Upper lobe of right lung (tissue), 1 donor: ENCODE results near the gene VMAC. TPM values are rescaled to one million over a fixed set of nuclear protein-coding genes. Genes with fewer than 3 reads are reported as not detected.
A peak's percentile ranks its signal among the peaks of the same experiment; 100 is the strongest.
"Not testable (repeated sequence)": the region's sequence is repeated elsewhere in the genome, so short reads cannot be mapped to it uniquely, and the experiment has no call there.

ENCODE experiments used
- ATAC-seq: fragments of 200-7000 bp; cut with Tn5 transposase; one replicate; pipeline ENCODE4 v1.9.1; 2020; ENCODE audit warnings: mild to moderate bottlenecking, moderate library complexity
- DNase-seq: peaks from one replicate; pipeline ENCODE4 v3.0.0-alpha.2; 2020
- H3K27ac ChIP-seq: fragments of 200-600 bp; one replicate; pipeline ENCODE4 v1.8.0; 2022
- H3K27me3 ChIP-seq: fragments of 200-600 bp; one replicate; pipeline ENCODE4 v1.8.0; 2022; ENCODE audit warnings: mild to moderate bottlenecking
- H3K36me3 ChIP-seq: fragments of 200-600 bp; one replicate; pipeline ENCODE4 v1.8.0; 2022
- H3K4me1 ChIP-seq: fragments of 200-600 bp; one replicate; pipeline ENCODE4 v1.8.0; 2022
- H3K4me3 ChIP-seq: fragments of 200-600 bp; one replicate; pipeline ENCODE4 v1.8.0; 2022; ENCODE audit warnings: mild to moderate bottlenecking
- H3K9me3 ChIP-seq: fragments of 200-600 bp; one replicate; pipeline ENCODE4 v1.8.0; 2022
- intact Hi-C: fragments of 100-400 bp; cut with DNase I; formaldehyde crosslinking; loops from one replicate; pipeline ENCODE4 v1.11.0; 2022
- total RNA-seq: library from RNA; stranded (reverse); fragmentation: NEBNext Ultra II Directional; extraction: Animal tissue kit (Norgen Biotek cat#: 25700); gene quantifications from one replicate; pipeline ENCODE4 v1.2.1, GENCODE V29; 2021
- TF ChIP-seq, protein P1 (sequence below): fragments of 200-600 bp; IDR thresholded peaks from one replicate; pipeline ENCODE4 v1.8.0; 2022; ENCODE audit warnings: antibody characterized with exemption
- donor health status: DM: no; HTN: yes; CAD: no; lungs with severe emphysema.

Gene VMAC
- total RNA-seq, 1 donor from 2014 or later, result 6.8 TPM

DNA sequence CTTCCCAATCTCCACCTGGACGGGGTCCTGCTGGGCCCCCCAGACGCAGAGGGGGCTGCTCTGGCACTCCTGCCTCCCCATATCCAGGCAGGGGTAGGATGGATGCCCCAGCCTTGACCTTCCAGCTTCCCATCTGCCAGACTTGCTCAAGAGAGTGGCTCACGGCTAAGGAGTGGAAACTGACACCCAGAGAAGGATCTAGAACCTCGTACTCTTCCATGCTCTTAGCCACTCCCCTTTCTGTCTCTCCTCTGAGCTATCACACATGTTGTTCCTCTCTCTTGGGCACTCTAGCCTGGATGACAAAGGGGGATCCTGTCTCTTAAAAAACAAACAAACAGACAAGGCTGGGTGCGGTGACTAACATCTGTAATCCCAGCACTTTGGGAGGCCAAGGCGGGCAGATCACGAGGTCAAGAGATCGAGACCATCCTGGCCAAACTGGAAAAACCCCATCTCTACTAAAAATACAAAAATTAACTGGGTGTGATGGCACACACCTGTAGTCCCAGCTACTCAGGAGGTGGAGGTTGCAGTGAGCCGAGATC is 22.2 kb upstream of the VMAC start:
- no peak for DNase-seq
- no peak for ATAC-seq
- no peak overlapping the region for H3K4me3 ChIP-seq

GRCh38 chr19:5883157-5883873 is 21.4 kb upstream of the VMAC start:
- H3K9me3 ChIP-seq, intact Hi-C loops, H3K4me3 ChIP-seq, H3K36me3 ChIP-seq, H3K27me3 ChIP-seq, DNase-seq, ATAC-seq, H3K27ac ChIP-seq: not testable (repeated sequence)
- peaks cover 14% of the 10 kb centered on the region for H3K4me1 ChIP-seq

More for the DNA sequence above, 22.2 kb upstream of the VMAC start:
- H3K36me3 ChIP-seq, result no peaks in the 10 kb centered on the region
- peaks cover 14% of the 10 kb centered on the region for H3K4me1 ChIP-seq
- H3K9me3 ChIP-seq, result no peaks in the 10 kb centered on the region
- H3K27me3 ChIP-seq, result no peaks in the 10 kb centered on the region
- TF ChIP-seq, protein P1, sequence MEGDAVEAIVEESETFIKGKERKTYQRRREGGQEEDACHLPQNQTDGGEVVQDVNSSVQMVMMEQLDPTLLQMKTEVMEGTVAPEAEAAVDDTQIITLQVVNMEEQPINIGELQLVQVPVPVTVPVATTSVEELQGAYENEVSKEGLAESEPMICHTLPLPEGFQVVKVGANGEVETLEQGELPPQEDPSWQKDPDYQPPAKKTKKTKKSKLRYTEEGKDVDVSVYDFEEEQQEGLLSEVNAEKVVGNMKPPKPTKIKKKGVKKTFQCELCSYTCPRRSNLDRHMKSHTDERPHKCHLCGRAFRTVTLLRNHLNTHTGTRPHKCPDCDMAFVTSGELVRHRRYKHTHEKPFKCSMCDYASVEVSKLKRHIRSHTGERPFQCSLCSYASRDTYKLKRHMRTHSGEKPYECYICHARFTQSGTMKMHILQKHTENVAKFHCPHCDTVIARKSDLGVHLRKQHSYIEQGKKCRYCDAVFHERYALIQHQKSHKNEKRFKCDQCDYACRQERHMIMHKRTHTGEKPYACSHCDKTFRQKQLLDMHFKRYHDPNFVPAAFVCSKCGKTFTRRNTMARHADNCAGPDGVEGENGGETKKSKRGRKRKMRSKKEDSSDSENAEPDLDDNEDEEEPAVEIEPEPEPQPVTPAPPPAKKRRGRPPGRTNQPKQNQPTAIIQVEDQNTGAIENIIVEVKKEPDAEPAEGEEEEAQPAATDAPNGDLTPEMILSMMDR, result no peak
- intact Hi-C loops, result no loop called here
- no peak overlapping the region for H3K27ac ChIP-seq

DNA sequence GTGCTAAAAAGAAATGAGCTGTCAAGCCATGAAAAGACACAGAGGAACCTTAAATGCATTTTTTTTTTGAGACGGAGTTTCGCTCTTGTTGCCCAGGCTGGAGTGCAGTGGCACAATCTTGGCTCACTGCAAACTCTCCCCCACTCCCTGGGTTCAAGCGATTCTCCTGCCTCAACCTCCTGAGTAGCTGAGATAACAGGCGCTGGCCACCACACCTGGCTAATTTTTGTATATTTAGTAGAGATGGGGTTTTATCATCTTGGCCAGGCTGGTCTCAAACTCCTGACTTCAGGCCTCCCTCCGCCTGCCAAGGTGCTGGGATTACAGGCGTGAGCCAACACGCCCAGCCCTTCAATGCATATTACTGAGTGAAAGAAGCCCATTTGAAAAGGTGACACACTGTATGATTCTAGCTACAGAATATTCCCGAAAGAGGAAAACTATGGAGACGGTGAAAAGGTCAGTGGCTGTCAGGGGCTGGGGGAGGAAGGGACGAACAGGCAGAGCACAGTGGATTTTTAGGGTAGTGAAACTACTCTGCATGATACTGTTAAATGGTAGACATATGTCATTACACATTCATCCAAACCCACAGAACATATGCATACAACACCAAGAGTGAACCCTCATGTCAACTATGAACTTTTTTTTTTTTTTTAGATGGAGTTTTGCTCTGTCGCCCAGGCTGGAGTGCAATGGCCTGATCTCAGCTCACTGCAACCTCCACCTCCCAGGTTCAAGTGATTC is 20.4 kb upstream of the VMAC start:
- H3K36me3 ChIP-seq, DNase-seq, H3K27me3 ChIP-seq, H3K9me3 ChIP-seq, H3K27ac ChIP-seq, intact Hi-C loops, H3K4me3 ChIP-seq, ATAC-seq: not testable (repeated sequence)
- peaks cover 14% of the 10 kb centered on the region for H3K4me1 ChIP-seq

DNA sequence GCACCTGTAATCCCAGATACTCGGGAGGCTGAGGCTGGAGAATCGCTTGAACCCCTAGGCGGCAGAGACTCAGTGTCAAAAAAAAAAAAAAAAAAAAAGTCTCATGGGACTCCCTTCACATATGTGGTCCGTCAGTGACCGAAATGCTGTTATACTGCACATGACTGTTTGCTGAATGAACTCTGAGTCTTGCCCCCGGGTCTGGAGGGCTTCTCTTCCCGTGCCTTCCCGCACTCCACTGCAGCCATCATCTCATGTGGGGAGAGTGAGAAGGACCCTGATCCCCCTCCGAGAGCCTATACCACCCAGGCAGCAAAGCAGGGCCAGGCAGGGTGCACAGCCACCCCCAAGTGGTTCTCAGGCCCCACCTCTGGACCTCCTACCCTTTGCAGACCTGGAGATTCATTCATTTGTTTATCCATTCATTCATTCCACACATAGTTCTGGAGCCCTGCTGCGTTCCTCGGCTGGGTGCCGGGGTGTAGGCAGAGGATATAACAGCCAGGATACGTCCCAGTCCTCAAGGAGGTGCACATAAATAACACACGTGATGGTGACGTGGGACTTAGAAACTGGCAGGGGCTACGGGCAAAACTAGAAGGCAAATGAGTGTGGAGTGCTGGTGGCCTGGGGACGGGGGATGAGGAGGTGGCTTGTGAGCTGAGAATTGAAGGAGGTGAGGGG is 15.2 kb upstream of the VMAC start:
- Histone ChIP-seq H3K27ac (no peak overlapping the region), H3K36me3 (no peaks in the 10 kb centered on the region), H3K9me3 (no peaks in the 10 kb centered on the region), H3K4me1 (no peaks in the 10 kb centered on the region), H3K4me3 (no peak overlapping the region), H3K27me3 (peaks cover 11% of the 10 kb centered on the region)
- TF ChIP-seq, protein P1, result no peak
- no peak for DNase-seq
- intact Hi-C loops, result no loop called here
- no peak for ATAC-seq

DNA sequence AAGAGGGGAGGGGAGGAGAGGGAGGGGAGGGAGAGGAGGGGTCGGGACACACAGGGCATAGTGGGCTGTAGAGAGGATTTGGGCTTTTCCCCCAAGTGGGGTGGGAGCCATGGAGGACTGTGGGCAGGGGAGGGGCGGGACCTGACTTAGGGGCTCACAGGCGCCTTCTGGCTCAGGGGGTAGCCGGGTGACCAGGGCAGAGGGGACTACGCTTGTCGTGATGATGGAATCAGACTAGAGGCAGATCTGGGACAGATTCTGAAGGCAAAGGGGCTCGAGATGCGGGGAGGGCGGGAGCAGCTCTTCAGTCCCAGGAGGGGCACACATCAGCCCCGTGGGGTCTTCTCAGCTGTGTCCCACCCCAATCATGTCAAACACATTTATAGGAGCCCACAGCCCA is 14.6 kb upstream of the VMAC start:
- peaks cover under 1% of the 10 kb centered on the region for H3K36me3 ChIP-seq
- H3K4me3 ChIP-seq, result no peak overlapping the region
- TF ChIP-seq, protein P1, result no peak
- ATAC-seq (no peak), DNase-seq (no peak)
- peaks cover 11% of the 10 kb centered on the region for H3K27me3 ChIP-seq
- intact Hi-C loops, result no loop called here
- H3K4me1 ChIP-seq, result no peaks in the 10 kb centered on the region
- H3K27ac ChIP-seq, result no peak overlapping the region
- no peaks in the 10 kb centered on the region for H3K9me3 ChIP-seq

DNA sequence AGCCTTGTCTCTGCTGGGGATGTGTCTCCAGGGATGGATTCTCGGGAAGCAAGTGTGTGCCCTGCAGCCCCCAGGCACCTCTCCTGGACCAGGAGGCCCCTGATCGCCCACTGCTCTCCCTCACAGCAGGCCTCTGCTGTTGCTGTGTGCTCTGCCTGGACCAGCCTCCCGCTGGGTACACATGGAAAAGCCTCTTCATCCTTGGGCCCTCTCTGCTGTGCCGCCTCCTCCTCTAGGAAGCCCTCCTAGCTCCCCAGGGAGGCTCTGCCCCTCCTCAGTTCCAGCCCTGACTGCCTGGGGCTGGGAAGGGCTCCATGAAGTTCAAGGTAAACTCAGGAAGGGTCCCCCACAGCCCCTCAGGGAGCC is 13.1 kb upstream of the VMAC start:
- no peak overlapping the region for H3K4me3 ChIP-seq
- H3K9me3 ChIP-seq, result no peaks in the 10 kb centered on the region
- TF ChIP-seq, protein P1, result no peak
- H3K27me3 ChIP-seq, result peaks cover 11% of the 10 kb centered on the region
- H3K36me3 ChIP-seq, result peaks cover 15% of the 10 kb centered on the region
- DNase-seq, result no peak
- H3K4me1 ChIP-seq, result no peaks in the 10 kb centered on the region
- H3K27ac ChIP-seq, result no peak overlapping the region
- intact Hi-C loops, result no loop called here
- ATAC-seq, result peak; percentile 2
